HepG2 (cell line): ENCODE data around the gene PLXNB2.

ENCODE experiments used
- FOSL1 ChIP-seq: sonication (generic); formaldehyde crosslinking; IDR thresholded peaks from 2 replicates; pipeline ENCODE4 v1.9.0; 2021; ENCODE audit warnings: missing genetic modification reagents, borderline replicate concordance
- FOXK2 ChIP-seq: fragments of 450-650 bp; IDR thresholded peaks from 2 replicates; pipeline ENCODE4 v1.6.1; 2016
- GABPA ChIP-seq, 2 experiments: IDR thresholded peaks; 2 replicates each; pipeline ENCODE4 v1.6.1; 2011 to 2016; ENCODE audit warnings: low read depth in 2 of 2, low read length in 1 of 2, missing biosample characterization in 1 of 2, missing genetic modification characterization in 1 of 2
- MAFK ChIP-seq, 2 experiments: IDR thresholded peaks in 1 of 2; conservative IDR thresholded peaks in 1 of 2; 2 replicates each; pipeline ENCODE4 v1.6.1; 2011; ENCODE audit warnings: improper control_type of control experiment in 2 of 2, low read length in 2 of 2
- POLR2A ChIP-seq, 2 experiments: IDR thresholded peaks; 2 replicates each; pipeline ENCODE4 v1.6.1; 2011; ENCODE audit warnings: low read depth in 2 of 2, low read length in 2 of 2, mild to moderate bottlenecking in 1 of 2, moderate library complexity in 1 of 2; ENCODE audit not compliant: insufficient read depth in 1 of 2
- SP1 ChIP-seq, 2 experiments: fragments of 450-650 bp in 1 of 2; sonication (generic) in 1 of 2; formaldehyde crosslinking in 1 of 2; IDR thresholded peaks; 2 replicates each; pipeline versions ENCODE4 v1.4.0 to v1.6.1; 2016 to 2020; ENCODE audit warnings: missing genetic modification reagents in 1 of 2
- ZNF646 ChIP-seq: sonication (generic); formaldehyde crosslinking; IDR thresholded peaks from 2 replicates; pipeline ENCODE4 v1.9.0; 2021; ENCODE audit warnings: mild to moderate bottlenecking, missing genetic modification reagents
- TF ChIP-seq, protein P1 (sequence below): sonication (generic); formaldehyde crosslinking; IDR thresholded peaks from 2 replicates; pipeline ENCODE4 v1.5.0; 2020; ENCODE audit warnings: mild to moderate bottlenecking, missing genetic modification reagents, moderate library complexity
- TF ChIP-seq, protein P2 (sequence below): sonication (generic); formaldehyde crosslinking; IDR thresholded peaks from 2 replicates; pipeline ENCODE4 v1.4.0; 2020; ENCODE audit warnings: missing genetic modification reagents, low read depth, mild to moderate bottlenecking, borderline replicate concordance

DNA sequence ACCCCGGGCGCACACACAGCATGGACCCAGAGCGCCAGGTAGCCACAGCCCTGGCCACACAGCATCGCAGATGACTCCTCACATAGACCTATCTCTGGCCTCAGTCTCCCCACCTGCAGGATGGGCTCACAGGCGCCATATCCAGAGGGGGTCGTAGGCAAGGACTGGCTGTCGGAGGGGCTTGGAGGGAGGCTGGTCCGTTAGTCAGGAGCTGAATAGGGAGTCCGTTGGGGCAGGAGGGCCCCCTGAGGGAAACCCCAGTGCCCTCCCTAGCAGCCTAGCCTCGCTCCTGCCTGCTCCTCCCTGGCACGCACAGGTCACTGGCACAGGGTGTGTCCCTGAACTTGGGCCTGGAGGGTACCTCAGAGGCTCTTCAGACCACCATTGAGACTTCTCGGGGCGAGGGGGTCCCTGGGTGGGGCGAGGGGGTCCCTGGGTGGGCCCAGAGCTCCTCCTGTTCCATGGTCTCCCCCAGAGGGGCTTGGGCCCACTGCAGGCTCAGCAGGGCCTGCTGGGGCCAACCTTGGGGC, 2.0 kb downstream of the PLXNB2 start:
- TF ChIP-seq FOSL1 (CRISPR knock-in tag) (no peak), GABPA (IDR thresholded peaks at IDR 0.05; ENCODE audit: low read depth, low read length) (no peak), GABPA (CRISPR knock-in tag; IDR thresholded peaks at IDR 0.05; ENCODE audit: low read depth) (no peak), ZNF646 (CRISPR knock-in tag) (no peak), POLR2A (IDR thresholded peaks at IDR 0.05; ENCODE audit: insufficient read depth in 1 of 2, low read depth in 2 of 2, low read length in 2 of 2) (no peak), SP1 (IDR thresholded peaks at IDR 0.05) (no peak), SP1 (CRISPR knock-in tag; IDR thresholded peaks at IDR 0.05) (no peak), FOXK2 (no peak), MAFK (conservative IDR thresholded peaks at IDR 0.05 in 1 of 2, IDR thresholded peaks at IDR 0.05 in 1 of 2; ENCODE audit: low read length in 2 of 2) (no peak)
- TF ChIP-seq, protein P1, sequence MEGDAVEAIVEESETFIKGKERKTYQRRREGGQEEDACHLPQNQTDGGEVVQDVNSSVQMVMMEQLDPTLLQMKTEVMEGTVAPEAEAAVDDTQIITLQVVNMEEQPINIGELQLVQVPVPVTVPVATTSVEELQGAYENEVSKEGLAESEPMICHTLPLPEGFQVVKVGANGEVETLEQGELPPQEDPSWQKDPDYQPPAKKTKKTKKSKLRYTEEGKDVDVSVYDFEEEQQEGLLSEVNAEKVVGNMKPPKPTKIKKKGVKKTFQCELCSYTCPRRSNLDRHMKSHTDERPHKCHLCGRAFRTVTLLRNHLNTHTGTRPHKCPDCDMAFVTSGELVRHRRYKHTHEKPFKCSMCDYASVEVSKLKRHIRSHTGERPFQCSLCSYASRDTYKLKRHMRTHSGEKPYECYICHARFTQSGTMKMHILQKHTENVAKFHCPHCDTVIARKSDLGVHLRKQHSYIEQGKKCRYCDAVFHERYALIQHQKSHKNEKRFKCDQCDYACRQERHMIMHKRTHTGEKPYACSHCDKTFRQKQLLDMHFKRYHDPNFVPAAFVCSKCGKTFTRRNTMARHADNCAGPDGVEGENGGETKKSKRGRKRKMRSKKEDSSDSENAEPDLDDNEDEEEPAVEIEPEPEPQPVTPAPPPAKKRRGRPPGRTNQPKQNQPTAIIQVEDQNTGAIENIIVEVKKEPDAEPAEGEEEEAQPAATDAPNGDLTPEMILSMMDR (CRISPR knock-in tag) = no peak
- TF ChIP-seq, protein P2, sequence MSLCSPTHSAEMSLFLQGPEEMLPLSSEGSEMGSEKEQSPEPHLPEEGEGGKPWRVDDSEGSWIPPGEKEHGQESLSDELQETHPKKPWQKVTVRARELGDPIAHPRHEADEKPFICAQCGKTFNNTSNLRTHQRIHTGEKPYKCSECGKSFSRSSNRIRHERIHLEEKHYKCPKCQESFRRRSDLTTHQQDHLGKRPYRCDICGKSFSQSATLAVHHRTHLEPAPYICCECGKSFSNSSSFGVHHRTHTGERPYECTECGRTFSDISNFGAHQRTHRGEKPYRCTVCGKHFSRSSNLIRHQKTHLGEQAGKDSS = no peak
